Testis (tissue), 3 donors: ENCODE data around the gene NFATC2. TPM values are rescaled to one million over a fixed set of nuclear protein-coding genes. Genes with fewer than 3 reads are reported as not detected.

Experiments used
- DNase-seq: peaks from one replicate; pipeline ENCODE4 v3.0.0-alpha.2; 2019
- H3K27ac ChIP-seq, 2 donors: fragments of 200-600 bp; sonication (generic); one replicate each; pipeline ENCODE4 v1.5.1; 2019
- H3K27me3 ChIP-seq: fragments of 200-600 bp; sonication (generic); one replicate; pipeline ENCODE4 v1.5.1; 2019
- H3K36me3 ChIP-seq: fragments of 200-600 bp; sonication (generic); one replicate; pipeline ENCODE4 v1.5.1; 2017; ENCODE audit warnings: low read depth; ENCODE audit errors: missing control alignments
- H3K4me1 ChIP-seq: fragments of 200-600 bp; sonication (generic); one replicate; pipeline ENCODE4 v1.5.1; 2019
- H3K4me3 ChIP-seq, 2 donors: fragments of 200-600 bp; sonication (generic); one replicate each; pipeline ENCODE4 v1.5.1; 2017 to 2019
- H3K9me3 ChIP-seq: fragments of 200-600 bp; sonication (generic); one replicate; pipeline ENCODE4 v1.5.1; 2017
- POLR2A ChIP-seq: fragments of 450-650 bp; IDR thresholded peaks from one replicate; pipeline ENCODE4 v1.6.1; 2017; ENCODE audit warnings: antibody characterized with exemption, mild to moderate bottlenecking, moderate library complexity
- WGBS, 2 donors: methylation state at CpG; one replicate each; pipeline ENCODE4 v1.1.5; 2018; 5-methylcytosine and 5-hydroxymethylcytosine counted together
- intact Hi-C: fragments of 100-400 bp; cut with DNase I; formaldehyde crosslinking; loops from one replicate; pipeline ENCODE4 v1.15.1; 2023; ENCODE audit warnings: low total_unique reads
- polyA plus RNA-seq: library from polyadenylated mRNA; stranded (reverse); fragments of 350-450 nt; fragmentation: Illumina TruSeq; extraction: RNeasy Lipid Tissue Mini Kit (QIAGEN cat#74804); gene quantifications from one replicate; pipeline ENCODE4 v1.2.3, GENCODE V29; 2014; ENCODE audit warnings: low read depth, low replicate concordance; ENCODE audit not compliant: insufficient read depth
- total RNA-seq, 2 donors: library from RNA; depleted of rRNA; stranded (reverse); fragments of >200 nt; gene quantifications; one replicate each; pipeline ENCODE4 v1.2.3, GENCODE V29; 2016
- TF ChIP-seq, protein P1 (sequence below), 3 experiments: fragments of 450-650 bp in 2 of 3; fragments of 200-600 bp in 1 of 3; sonication (generic) in 1 of 3; IDR thresholded peaks; one replicate each; pipeline ENCODE4 v1.5.1; 2016 to 2019; ENCODE audit warnings: antibody characterized with exemption in 3 of 3, mild to moderate bottlenecking in 2 of 3, moderate library complexity in 1 of 3

Gene NFATC2
- total and polyA plus RNA-seq, 3 donors from 2014 or later: 5.4 to 7.5 (median 6.5) TPM

DNA sequence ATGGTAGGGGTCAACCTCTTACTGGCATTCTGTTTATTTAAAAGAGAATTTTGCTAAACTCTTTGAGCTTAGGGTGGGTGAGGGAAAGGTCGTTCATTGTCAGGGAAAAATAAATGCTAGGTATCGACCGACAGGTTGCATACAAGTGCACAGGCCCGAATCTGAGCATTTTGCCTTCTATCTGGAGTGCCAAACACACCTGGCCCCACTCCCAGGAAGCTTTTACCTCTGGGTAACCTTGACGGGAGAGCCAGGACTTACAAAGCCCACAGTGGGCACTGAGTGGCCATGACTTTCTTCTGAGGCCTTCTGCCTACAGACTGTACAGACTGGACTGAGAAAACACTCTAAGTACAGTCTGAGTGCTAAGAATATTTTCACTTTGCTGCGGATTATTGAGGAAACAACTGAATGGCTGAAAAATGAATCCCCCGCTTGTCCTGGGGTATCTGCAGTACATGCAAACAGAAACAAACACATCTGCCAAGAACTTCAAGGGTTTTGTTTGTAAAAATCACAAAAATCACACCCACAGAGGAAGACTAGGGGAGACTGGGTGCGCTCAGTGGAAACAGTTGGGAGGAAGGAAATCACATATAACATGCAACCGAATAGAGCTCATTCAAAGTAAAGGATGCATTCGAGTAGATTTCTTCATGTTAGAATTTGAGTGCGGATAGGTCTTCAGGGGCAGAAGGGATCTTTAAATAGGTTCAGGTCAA is 152.8 kb downstream of the NFATC2 start:
- Histone ChIP-seq H3K36me3 (no peaks in the 10 kb centered on the region), H3K4me3 (no peak overlapping the region), H3K27ac (no peak overlapping the region), H3K9me3 (no peaks in the 10 kb centered on the region), H3K27me3 (no peaks in the 10 kb centered on the region), H3K4me1 (no peaks in the 10 kb centered on the region)
- DNase-seq: no peak
- intact Hi-C loops: no loop called here
- TF ChIP-seq, protein P1, sequence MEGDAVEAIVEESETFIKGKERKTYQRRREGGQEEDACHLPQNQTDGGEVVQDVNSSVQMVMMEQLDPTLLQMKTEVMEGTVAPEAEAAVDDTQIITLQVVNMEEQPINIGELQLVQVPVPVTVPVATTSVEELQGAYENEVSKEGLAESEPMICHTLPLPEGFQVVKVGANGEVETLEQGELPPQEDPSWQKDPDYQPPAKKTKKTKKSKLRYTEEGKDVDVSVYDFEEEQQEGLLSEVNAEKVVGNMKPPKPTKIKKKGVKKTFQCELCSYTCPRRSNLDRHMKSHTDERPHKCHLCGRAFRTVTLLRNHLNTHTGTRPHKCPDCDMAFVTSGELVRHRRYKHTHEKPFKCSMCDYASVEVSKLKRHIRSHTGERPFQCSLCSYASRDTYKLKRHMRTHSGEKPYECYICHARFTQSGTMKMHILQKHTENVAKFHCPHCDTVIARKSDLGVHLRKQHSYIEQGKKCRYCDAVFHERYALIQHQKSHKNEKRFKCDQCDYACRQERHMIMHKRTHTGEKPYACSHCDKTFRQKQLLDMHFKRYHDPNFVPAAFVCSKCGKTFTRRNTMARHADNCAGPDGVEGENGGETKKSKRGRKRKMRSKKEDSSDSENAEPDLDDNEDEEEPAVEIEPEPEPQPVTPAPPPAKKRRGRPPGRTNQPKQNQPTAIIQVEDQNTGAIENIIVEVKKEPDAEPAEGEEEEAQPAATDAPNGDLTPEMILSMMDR (IDR thresholded peaks at IDR 0.05): no peak
- TF ChIP-seq POLR2A: no peak
- WGBS, 2 donors: 72 to 79% methylated on average over 11 of the region's 11 CpGs

DNA sequence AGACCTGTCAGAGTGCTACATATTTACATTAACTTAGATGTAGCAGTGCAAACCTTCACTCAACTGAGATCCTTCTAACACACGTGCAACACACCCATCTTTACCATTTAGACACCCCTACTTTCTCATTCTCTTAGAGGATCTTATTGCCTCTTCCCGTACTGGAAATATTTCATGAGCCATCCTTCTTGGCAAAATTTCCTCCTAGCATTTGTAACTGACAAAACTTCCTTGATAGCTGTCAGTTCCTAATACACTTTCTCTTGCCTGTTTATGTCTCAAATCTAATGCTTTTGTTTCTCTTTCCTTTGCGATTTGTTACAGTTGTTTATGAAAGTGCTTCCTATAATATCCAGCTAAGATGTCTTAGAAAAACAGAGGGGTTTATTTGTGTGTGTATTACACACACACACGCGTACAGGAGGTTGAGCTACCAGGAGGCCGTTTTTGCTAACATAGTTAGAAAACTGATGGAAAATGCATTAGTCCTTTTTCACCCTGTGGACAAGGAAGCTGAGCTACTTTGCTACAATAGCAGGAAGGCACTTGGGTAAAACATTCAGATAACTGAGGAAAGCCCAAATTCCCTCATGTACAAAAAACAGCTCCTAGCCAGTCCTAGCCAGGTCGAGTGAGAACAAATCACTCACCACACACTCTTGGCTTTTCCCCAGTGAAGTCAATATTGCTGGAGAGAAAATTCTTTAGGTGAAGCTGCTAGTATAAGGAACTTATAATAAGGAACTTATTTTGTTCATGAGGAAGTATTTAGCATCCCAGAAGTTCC is 153.6 kb downstream of the NFATC2 start:
- TF ChIP-seq, protein P1 (IDR thresholded peaks at IDR 0.05): no peak
- TF ChIP-seq POLR2A: no peak
- no peaks in the 10 kb centered on the region for H3K27me3 ChIP-seq
- H3K4me3 ChIP-seq: no peak overlapping the region
- intact Hi-C loops: no loop called here
- H3K4me1 ChIP-seq: no peaks in the 10 kb centered on the region
- 67 to 70% methylated on average over 7 of the region's 7 CpGs for WGBS, 2 donors
- no peak overlapping the region for H3K27ac ChIP-seq
- no peaks in the 10 kb centered on the region for H3K9me3 ChIP-seq
- H3K36me3 ChIP-seq: no peaks in the 10 kb centered on the region
- DNase-seq: no peak

DNA sequence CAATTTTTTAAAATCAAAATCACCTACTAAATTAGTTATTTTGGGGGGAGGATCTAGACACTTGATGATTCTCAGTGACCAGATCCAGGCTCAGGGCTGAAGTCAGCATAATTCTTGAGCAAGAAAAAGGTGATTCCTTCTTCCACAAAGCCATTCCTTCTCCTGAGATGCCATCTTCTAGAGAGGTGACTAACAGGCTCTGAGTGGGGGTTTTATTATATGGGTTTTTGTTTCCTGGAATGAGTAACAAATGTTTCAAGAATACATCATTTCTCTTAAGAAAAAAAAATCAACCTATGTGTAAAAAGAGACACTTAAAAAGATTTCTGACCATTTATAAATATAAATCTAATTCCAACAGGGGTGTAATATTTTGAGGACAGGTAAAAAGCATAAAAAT is 154.3 kb downstream of the NFATC2 start:
- H3K27me3 ChIP-seq: no peaks in the 10 kb centered on the region
- no peak overlapping the region for H3K27ac ChIP-seq
- no peaks in the 10 kb centered on the region for H3K4me1 ChIP-seq
- intact Hi-C loops: no loop called here
- TF ChIP-seq, protein P1 (IDR thresholded peaks at IDR 0.05): no peak
- TF ChIP-seq POLR2A: no peak
- DNase-seq: no peak
- no peak overlapping the region for H3K4me3 ChIP-seq
- no peaks in the 10 kb centered on the region for H3K9me3 ChIP-seq
- H3K36me3 ChIP-seq: no peaks in the 10 kb centered on the region

DNA sequence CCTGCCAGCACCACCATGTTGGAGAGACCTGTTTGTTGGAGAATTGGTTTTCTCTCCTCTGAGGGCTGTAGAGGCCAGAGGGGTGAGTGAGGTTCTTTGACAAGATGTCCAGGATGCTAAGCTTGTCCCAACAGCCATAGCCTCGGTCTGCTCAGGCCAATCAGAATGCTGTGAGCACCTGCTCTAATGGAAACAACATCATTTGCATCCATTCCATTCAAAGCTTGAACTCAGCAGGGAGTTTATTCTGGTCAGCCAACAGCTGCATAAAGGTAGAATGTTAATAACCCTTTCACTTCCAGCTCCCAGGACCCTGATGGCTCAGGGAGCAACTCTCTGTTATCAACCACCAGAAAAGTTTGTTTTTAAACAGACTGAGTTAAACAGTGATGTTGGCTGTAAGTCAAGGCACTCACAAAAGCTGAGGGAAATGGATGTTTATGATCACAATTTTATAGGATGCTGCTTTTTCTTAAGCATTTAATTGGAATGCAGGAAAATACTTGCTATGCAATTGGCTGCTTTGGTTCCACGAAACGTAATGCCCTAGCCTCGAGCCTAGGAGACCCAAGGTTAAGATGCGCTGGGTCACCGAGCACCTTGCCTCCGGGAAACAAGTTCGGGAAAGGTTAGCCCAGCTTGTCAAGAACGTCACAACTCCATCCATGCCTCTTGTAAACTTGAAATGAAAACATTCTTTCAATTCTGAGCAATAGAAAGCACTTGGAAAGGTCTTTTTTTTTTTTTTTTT is 155.2 kb downstream of the NFATC2 start:
- no peak overlapping the region for H3K4me3 ChIP-seq
- no peaks in the 10 kb centered on the region for H3K4me1 ChIP-seq
- no peaks in the 10 kb centered on the region for H3K27me3 ChIP-seq
- DNase-seq: no peak
- H3K9me3 ChIP-seq: no peaks in the 10 kb centered on the region
- H3K36me3 ChIP-seq: no peaks in the 10 kb centered on the region
- H3K27ac ChIP-seq: no peak overlapping the region
- intact Hi-C loops: no loop called here
- TF ChIP-seq, protein P1 (IDR thresholded peaks at IDR 0.05): no peak
- TF ChIP-seq POLR2A: no peak
- WGBS, 2 donors: 83 to 84% methylated on average over 9 of the region's 9 CpGs
